A673 (cell line): Measurements from ENCODE around the gene SECISBP2.

Experiments
- EZH2 ChIP-seq: fragments of 200-600 bp; sonication (generic); IDR thresholded peaks from 2 replicates; pipeline ENCODE4 v1.6.1; 2017; ENCODE audit warnings: borderline replicate concordance, low read depth, mild to moderate bottlenecking, mixed read lengths, antibody characterized with exemption, low read length; ENCODE audit not compliant: poor library complexity, severe bottlenecking
- TF ChIP-seq, protein P1 (sequence below): fragments of 300-800, 200-600 bp; sonication (generic); conservative IDR thresholded peaks from 2 replicates; pipeline ENCODE4 v1.5.1; 2017; ENCODE audit warnings: low read depth, mild to moderate bottlenecking, antibody characterized with exemption, low read length, moderate library complexity, mixed read lengths

DNA sequence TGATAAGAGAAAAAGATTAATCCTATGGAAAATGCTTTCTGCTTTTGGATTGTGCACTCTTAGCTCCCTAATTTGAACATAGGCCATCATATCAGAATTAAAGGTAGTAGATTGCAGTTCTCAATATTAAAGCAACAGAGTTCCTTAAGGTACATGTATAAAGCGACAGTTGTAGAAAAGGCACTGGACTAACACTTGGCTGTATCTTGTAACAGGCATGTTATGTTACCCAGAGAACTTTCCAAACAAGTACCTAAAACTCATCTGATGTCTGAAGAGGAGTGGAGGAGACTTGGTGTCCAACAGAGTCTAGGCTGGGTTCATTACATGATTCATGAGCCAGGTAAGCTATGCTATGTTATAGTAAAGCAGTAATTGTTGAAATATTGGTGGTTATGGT, 3.3 kb upstream of the SECISBP2 start:
- TF ChIP-seq, protein P1, sequence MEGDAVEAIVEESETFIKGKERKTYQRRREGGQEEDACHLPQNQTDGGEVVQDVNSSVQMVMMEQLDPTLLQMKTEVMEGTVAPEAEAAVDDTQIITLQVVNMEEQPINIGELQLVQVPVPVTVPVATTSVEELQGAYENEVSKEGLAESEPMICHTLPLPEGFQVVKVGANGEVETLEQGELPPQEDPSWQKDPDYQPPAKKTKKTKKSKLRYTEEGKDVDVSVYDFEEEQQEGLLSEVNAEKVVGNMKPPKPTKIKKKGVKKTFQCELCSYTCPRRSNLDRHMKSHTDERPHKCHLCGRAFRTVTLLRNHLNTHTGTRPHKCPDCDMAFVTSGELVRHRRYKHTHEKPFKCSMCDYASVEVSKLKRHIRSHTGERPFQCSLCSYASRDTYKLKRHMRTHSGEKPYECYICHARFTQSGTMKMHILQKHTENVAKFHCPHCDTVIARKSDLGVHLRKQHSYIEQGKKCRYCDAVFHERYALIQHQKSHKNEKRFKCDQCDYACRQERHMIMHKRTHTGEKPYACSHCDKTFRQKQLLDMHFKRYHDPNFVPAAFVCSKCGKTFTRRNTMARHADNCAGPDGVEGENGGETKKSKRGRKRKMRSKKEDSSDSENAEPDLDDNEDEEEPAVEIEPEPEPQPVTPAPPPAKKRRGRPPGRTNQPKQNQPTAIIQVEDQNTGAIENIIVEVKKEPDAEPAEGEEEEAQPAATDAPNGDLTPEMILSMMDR: no peak
- TF ChIP-seq EZH2: no peak
